Lower lobe of right lung (tissue), 2 donors: ENCODE measurements around the gene AMN1. TPM values are rescaled to one million over a fixed set of nuclear protein-coding genes. Genes with fewer than 3 reads are reported as not detected.
A peak's percentile ranks its signal among the peaks of the same experiment; 100 is the strongest.

Source experiments
- ATAC-seq, 2 donors: fragments of 200-7000 bp; cut with Tn5 transposase; one replicate each; pipeline ENCODE4 v1.9.1; 2020 to 2022; ENCODE audit warnings: mild to moderate bottlenecking in 2 of 2, moderate library complexity in 2 of 2
- DNase-seq: peaks from one replicate; pipeline ENCODE4 v3.0.0-alpha.2; 2020
- H3K27ac ChIP-seq: fragments of 200-600 bp; one replicate; pipeline ENCODE4 v1.8.0; 2022
- H3K27me3 ChIP-seq: fragments of 200-600 bp; one replicate; pipeline ENCODE4 v1.8.0; 2022; ENCODE audit warnings: low read depth
- H3K36me3 ChIP-seq: fragments of 200-600 bp; one replicate; pipeline ENCODE4 v1.8.0; 2022; ENCODE audit warnings: mild to moderate bottlenecking
- H3K4me1 ChIP-seq: fragments of 200-600 bp; one replicate; pipeline ENCODE4 v1.8.0; 2022
- H3K4me3 ChIP-seq: fragments of 200-600 bp; one replicate; pipeline ENCODE4 v1.8.0; 2022; ENCODE audit warnings: mild to moderate bottlenecking
- H3K9me3 ChIP-seq: fragments of 200-600 bp; one replicate; pipeline ENCODE4 v1.8.0; 2022
- CTCF ChIP-seq: fragments of 200-600 bp; IDR thresholded peaks from one replicate; pipeline ENCODE4 v1.8.0; 2022; ENCODE audit warnings: antibody characterized with exemption, mild to moderate bottlenecking
- intact Hi-C: fragments of 100-400 bp; cut with DNase I; formaldehyde crosslinking; loops from one replicate; pipeline ENCODE4 v1.11.0; 2022
- total RNA-seq: library from RNA; stranded (reverse); fragmentation: NEBNext Ultra II Directional; extraction: Animal tissue kit (Norgen Biotek cat#: 25700); gene quantifications from one replicate; pipeline ENCODE4 v1.2.1, GENCODE V29; 2021
- donor health status: DM: no; HTN: yes; CAD: no; lungs with severe emphysema.

Gene AMN1
- total RNA-seq, 1 donor from 2014 or later, result 7.7 TPM

GRCh38 chr12:31729705-31730104 is 884 bp upstream of the AMN1 start:
- no peaks in the 10 kb centered on the region for H3K36me3 ChIP-seq
- peak overlapping the region; percentile 78 for H3K4me3 ChIP-seq
- DNase-seq, result no peak
- no peak for TF ChIP-seq CTCF
- ATAC-seq, result no peak
- peaks cover 55% of the 10 kb centered on the region for H3K4me1 ChIP-seq
- intact Hi-C loops, result no loop called here
- peak overlapping the region; percentile 95 for H3K27ac ChIP-seq
- H3K27me3 ChIP-seq, result no peaks in the 10 kb centered on the region
- peaks cover 14% of the 10 kb centered on the region for H3K9me3 ChIP-seq

GRCh38 chr12:31728289-31728916 is 418 bp downstream of the AMN1 start:
- ATAC-seq, result peak; percentile 11 to 56
- no peak for TF ChIP-seq CTCF
- peak; percentile 66 for DNase-seq
- H3K4me1 ChIP-seq, result peaks cover 49% of the 10 kb centered on the region
- H3K9me3 ChIP-seq, result peaks cover 14% of the 10 kb centered on the region
- H3K36me3 ChIP-seq, result no peaks in the 10 kb centered on the region
- intact Hi-C loops, result no loop called here
- peak overlapping the region; percentile 95 for H3K27ac ChIP-seq
- H3K4me3 ChIP-seq, result peak overlapping the region; percentile 78
- H3K27me3 ChIP-seq, result no peaks in the 10 kb centered on the region

GRCh38 chr12:31727192-31727591 is 1.6 kb downstream of the AMN1 start:
- peaks cover 14% of the 10 kb centered on the region for H3K9me3 ChIP-seq
- H3K27me3 ChIP-seq, result no peaks in the 10 kb centered on the region
- no peaks in the 10 kb centered on the region for H3K36me3 ChIP-seq
- no peak overlapping the region for H3K27ac ChIP-seq
- peaks cover 37% of the 10 kb centered on the region for H3K4me1 ChIP-seq
- H3K4me3 ChIP-seq, result no peak overlapping the region
- ATAC-seq, result no peak
- no peak for TF ChIP-seq CTCF
- no peak for DNase-seq
- intact Hi-C loops, result no loop called here

- DNase-seq (no peak), ATAC-seq (no peak)
- intact Hi-C loops, result no loop called here
- Histone ChIP-seq H3K27me3 (no peaks in the 10 kb centered on the region), H3K36me3 (no peaks in the 10 kb centered on the region), H3K4me1 (peaks cover 31% of the 10 kb centered on the region), H3K4me3 (no peak overlapping the region), H3K9me3 (peaks cover 14% of the 10 kb centered on the region), H3K27ac (no peak overlapping the region)
- TF ChIP-seq CTCF, result no peak
Measured at GRCh38 chr12:31726575-31726974, 2.2 kb downstream of the AMN1 start.

GRCh38 chr12:31724557-31724956 is 4.3 kb downstream of the AMN1 start:
- Histone ChIP-seq H3K27me3 (no peaks in the 10 kb centered on the region), H3K27ac (no peak overlapping the region), H3K36me3 (no peaks in the 10 kb centered on the region), H3K4me1 (peaks cover 11% of the 10 kb centered on the region), H3K9me3 (no peaks in the 10 kb centered on the region), H3K4me3 (no peak overlapping the region)
- no peak for TF ChIP-seq CTCF
- intact Hi-C loops, result no loop called here
- ATAC-seq, result no peak
- no peak for DNase-seq
